Progenitor cell of endocrine pancreas (in vitro differentiated cells): Measurements from ENCODE around the gene ZGPAT. TPM values are rescaled to one million over a fixed set of nuclear protein-coding genes. Genes with fewer than 3 reads are reported as not detected.

Source experiments
- DNase-seq: peaks from one replicate; pipeline ENCODE4 v3.0.0; 2021; ENCODE audit warnings: low spot score; ENCODE audit not compliant: unreplicated experiment
- H3K27ac Mint-ChIP-seq: 2 replicates; pipeline ENCODE4 v1.8.0; 2021; ENCODE audit warnings: mild to moderate bottlenecking, moderate library complexity, mixed read lengths
- H3K27me3 Mint-ChIP-seq: 2 replicates; pipeline ENCODE4 v1.8.0; 2021; ENCODE audit warnings: mixed read lengths
- H3K36me3 Mint-ChIP-seq: 2 replicates; pipeline ENCODE4 v1.8.0; 2022; ENCODE audit warnings: mixed read lengths; ENCODE audit not compliant: insufficient read depth
- H3K4me1 Mint-ChIP-seq: 2 replicates; pipeline ENCODE4 v1.8.0; 2021; ENCODE audit warnings: low read depth, mixed read lengths
- H3K4me3 Mint-ChIP-seq: 2 replicates; pipeline ENCODE4 v1.8.0; 2021; ENCODE audit warnings: low read depth, mild to moderate bottlenecking, moderate library complexity, mixed read lengths
- H3K9me3 Mint-ChIP-seq: 2 replicates; pipeline ENCODE4 v1.8.0; 2021; ENCODE audit warnings: low read depth, mixed read lengths
- CTCF ChIP-seq: fragments of 200-600 bp; sonication (generic); IDR thresholded peaks from one replicate; pipeline ENCODE4 v1.5.0; 2021; ENCODE audit warnings: antibody characterized with exemption, mild to moderate bottlenecking; ENCODE audit not compliant: unreplicated experiment
- total RNA-seq: library from RNA; stranded (reverse); gene quantifications from 2 replicates; pipeline ENCODE4 v1.2.1, GENCODE V29; 2021

The ZGPAT gene
- total RNA-seq, 1 donor from 2014 or later: 38.5 TPM

GRCh38 chr20:63751471-63752271, 43.8 kb downstream of the ZGPAT start:
- Mint-ChIP-seq H3K4me3 (no peak overlapping the region), H3K4me1 (no peaks in the 10 kb centered on the region), H3K27me3 (no peaks in the 10 kb centered on the region), H3K9me3 (no peaks in the 10 kb centered on the region), H3K27ac (no peak overlapping the region), H3K36me3 (peaks cover 3% of the 10 kb centered on the region)
- TF ChIP-seq CTCF: no peak
- no peak for DNase-seq

GRCh38 chr20:63752411-63753101, 44.7 kb downstream of the ZGPAT start:
- Mint-ChIP-seq H3K27me3 (no peaks in the 10 kb centered on the region), H3K27ac (no peak overlapping the region), H3K9me3 (no peaks in the 10 kb centered on the region), H3K4me1 (no peaks in the 10 kb centered on the region), H3K4me3 (no peak overlapping the region), H3K36me3 (peaks cover 3% of the 10 kb centered on the region)
- TF ChIP-seq CTCF: no peak
- no peak for DNase-seq

GRCh38 chr20:63753381-63753780, 45.5 kb downstream of the ZGPAT start:
- no peak overlapping the region for H3K27ac Mint-ChIP-seq
- H3K4me1 Mint-ChIP-seq: no peaks in the 10 kb centered on the region

GRCh38 chr20:63754008-63754407, 46.2 kb downstream of the ZGPAT start:
- H3K4me1 Mint-ChIP-seq: no peaks in the 10 kb centered on the region
- H3K27ac Mint-ChIP-seq: no peak overlapping the region
- no peak for DNase-seq
- no peaks in the 10 kb centered on the region for H3K9me3 Mint-ChIP-seq
- no peak for TF ChIP-seq CTCF
- H3K27me3 Mint-ChIP-seq: no peaks in the 10 kb centered on the region
- no peak overlapping the region for H3K4me3 Mint-ChIP-seq
- peaks cover 3% of the 10 kb centered on the region for H3K36me3 Mint-ChIP-seq

More at GRCh38 chr20:63753381-63753780, 45.5 kb downstream of the ZGPAT start:
- H3K36me3 Mint-ChIP-seq: peaks cover 3% of the 10 kb centered on the region
- no peak for TF ChIP-seq CTCF
- H3K4me3 Mint-ChIP-seq: no peak overlapping the region
- no peaks in the 10 kb centered on the region for H3K27me3 Mint-ChIP-seq
- H3K9me3 Mint-ChIP-seq: no peaks in the 10 kb centered on the region
- no peak for DNase-seq

GRCh38 chr20:63755933-63756647, 48.3 kb downstream of the ZGPAT start:
- Mint-ChIP-seq H3K36me3 (peaks cover 8% of the 10 kb centered on the region), H3K4me3 (no peak overlapping the region), H3K27me3 (no peaks in the 10 kb centered on the region), H3K4me1 (no peaks in the 10 kb centered on the region), H3K9me3 (no peaks in the 10 kb centered on the region), H3K27ac (peak overlapping the region; percentile 82)
- no peak for TF ChIP-seq CTCF
- no peak for DNase-seq
